ENCODE data around the gene DOK5. TPM values are rescaled to one million over a fixed set of nuclear protein-coding genes. Genes with fewer than 3 reads are reported as not detected.

DOK5 gene
- total and polyA plus RNA-seq, 2 of the 4 experiments (the other 2 are of a cell fraction): 2.8 to 3.9 TPM

DNA sequence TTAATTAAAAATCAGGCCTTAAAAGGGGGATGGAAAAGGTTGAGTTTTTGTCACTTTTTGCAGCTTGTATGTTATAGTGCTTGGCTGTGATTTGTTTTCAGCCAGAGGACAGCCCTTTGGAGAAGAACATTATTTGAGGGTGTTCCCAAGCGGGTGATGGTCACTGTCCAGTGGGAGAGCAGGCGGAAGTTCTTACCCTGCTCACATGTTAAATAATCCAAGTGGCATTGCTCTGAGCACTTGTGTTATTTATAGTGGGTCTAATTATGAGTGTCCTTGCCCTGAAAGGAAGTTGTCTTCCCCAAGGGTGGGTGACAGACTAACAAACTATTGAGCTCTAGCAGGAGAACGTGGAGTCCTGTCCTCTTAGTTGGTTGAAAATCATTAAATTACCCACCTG, 49.5 kb downstream of the DOK5 start:
- no TSS peak for BruUV-seq (replicated peaks)
- H3K9me3 ChIP-seq (ENCODE audit: control insufficient read depth, insufficient read depth, low read length): no peaks in the 10 kb centered on the region
- intact Hi-C loops (cut with micrococcal nuclease): no loop called here
- no CpG with 5 or more reads among the region's 3 CpGs for WGBS, 2 experiments (ENCODE audit: extremely low coverage in 2 of 2, insufficient read length in 1 of 2)
- in situ Hi-C loops (cut with MboI; ENCODE audit: low sequenced_read_pairs): no loop called here
- DNase-seq: no peak
- H3K27me3 ChIP-seq (ENCODE audit: control insufficient read depth, insufficient read depth, low read length): no peaks in the 10 kb centered on the region
- no peaks in the 10 kb centered on the region for H3K79me1 ChIP-seq (ENCODE audit: low read depth in 1 of 2, low read length in 2 of 2)
- H4K20me1 ChIP-seq (ENCODE audit: insufficient read depth, low read length): no peaks in the 10 kb centered on the region
- no peak overlapping the region for H2AFZ ChIP-seq (replicated peaks; ENCODE audit: low read length, poor library complexity)
- H3K36me3 ChIP-seq (ENCODE audit: control insufficient read depth, insufficient read depth, low read length): no peaks in the 10 kb centered on the region
- dilution Hi-C loops (cut with HindIII; ENCODE audit: low sequenced_read_pairs, unreplicated experiment): no loop called here
- H3K9me1 ChIP-seq (ENCODE audit: insufficient read depth, low read length): no peaks in the 10 kb centered on the region
- no peak overlapping the region for H2BK20ac ChIP-seq (ENCODE audit: low read depth, low read length)
- no peak overlapping the region for H4K5ac ChIP-seq (ENCODE audit: low read depth, low read length)
- H3K27ac ChIP-seq (ENCODE audit: insufficient read depth, low read length): no peak overlapping the region
- no peak overlapping the region for H3K56ac ChIP-seq (ENCODE audit: extremely low read depth, insufficient read depth, low read length)
- H4K8ac ChIP-seq (ENCODE audit: low read depth in 2 of 2, low read length in 2 of 2): no peak overlapping the region
- TF ChIP-seq MXI1 (IDR thresholded peaks at IDR 0.05; ENCODE audit: borderline replicate concordance, low read depth, low read length) (no peak), RFX5 (IDR thresholded peaks at IDR 0.05; ENCODE audit: low read depth, low read length) (no peak), FOS (IDR thresholded peaks at IDR 0.05; ENCODE audit: low read depth, low read length) (no peak), NFE2L2 (IDR thresholded peaks at IDR 0.05; ENCODE audit: low read depth, low read length) (no peak), CEBPB (IDR thresholded peaks at IDR 0.05; ENCODE audit: low read depth, low read length) (no peak), USF2 (IDR thresholded peaks at IDR 0.05; ENCODE audit: low read depth, low read length) (no peak), POLR2A (IDR thresholded peaks at IDR 0.05; ENCODE audit: low read depth, low read length) (no peak), MAZ (IDR thresholded peaks at IDR 0.05; ENCODE audit: borderline replicate concordance, low read depth, low read length) (no peak), RAD21 (IDR thresholded peaks at IDR 0.05; ENCODE audit: low read length) (no peak), BHLHE40 (IDR thresholded peaks at IDR 0.05; ENCODE audit: low read depth, low read length) (no peak), CTCF (conservative IDR thresholded peaks at IDR 0.05; ENCODE audit: low read depth, low read length) (no peak), SMC3 (IDR thresholded peaks at IDR 0.05; ENCODE audit: low read depth, low read length) (no peak), CHD1 (IDR thresholded peaks at IDR 0.05; ENCODE audit: low read depth, low read length) (no peak), RCOR1 (IDR thresholded peaks at IDR 0.05; ENCODE audit: insufficient replicate concordance, low read length) (no peak), MAFK (IDR thresholded peaks at IDR 0.05; ENCODE audit: low read depth, low read length) (no peak)
- TF ChIP-seq, protein P1, sequence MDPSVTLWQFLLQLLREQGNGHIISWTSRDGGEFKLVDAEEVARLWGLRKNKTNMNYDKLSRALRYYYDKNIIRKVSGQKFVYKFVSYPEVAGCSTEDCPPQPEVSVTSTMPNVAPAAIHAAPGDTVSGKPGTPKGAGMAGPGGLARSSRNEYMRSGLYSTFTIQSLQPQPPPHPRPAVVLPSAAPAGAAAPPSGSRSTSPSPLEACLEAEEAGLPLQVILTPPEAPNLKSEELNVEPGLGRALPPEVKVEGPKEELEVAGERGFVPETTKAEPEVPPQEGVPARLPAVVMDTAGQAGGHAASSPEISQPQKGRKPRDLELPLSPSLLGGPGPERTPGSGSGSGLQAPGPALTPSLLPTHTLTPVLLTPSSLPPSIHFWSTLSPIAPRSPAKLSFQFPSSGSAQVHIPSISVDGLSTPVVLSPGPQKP (IDR thresholded peaks at IDR 0.05; ENCODE audit: borderline replicate concordance, low read depth, low read length): no peak
- H2AK5ac ChIP-seq (ENCODE audit: low read depth, low read length): no peak overlapping the region
- no peak overlapping the region for H3K4me3 ChIP-seq (ENCODE audit: insufficient read depth, low read depth, low read length)
- CTCF ChIA-PET: no interaction called here
- no peak overlapping the region for H3K4me2 ChIP-seq (ENCODE audit: low read depth, low read length)
- no peak overlapping the region for H2BK15ac ChIP-seq (ENCODE audit: low read depth, low read length)
- POLR2A ChIA-PET (ENCODE audit: unreplicated experiment): no interaction called here
- no peak overlapping the region for H4K91ac ChIP-seq (ENCODE audit: insufficient read depth, low read depth, low read length)
- no peak overlapping the region for H2AK9ac ChIP-seq (replicated peaks; ENCODE audit: low read depth, low read length, poor library complexity)
- no peak for ATAC-seq (ENCODE audit: low read depth)
- no peak overlapping the region for H3K9ac ChIP-seq (ENCODE audit: low read depth, low read length)
- H3K4me1 ChIP-seq (ENCODE audit: control insufficient read depth, insufficient read depth, low read length): no peaks in the 10 kb centered on the region; the same call in 1 of the 2 replicates
- H2BK5ac ChIP-seq (ENCODE audit: low read depth, low read length, poor library complexity, severe bottlenecking): no peak overlapping the region
- no peak overlapping the region for H3K14ac ChIP-seq (replicated peaks; ENCODE audit: low read depth, low read length)
- no peak overlapping the region for H2BK120ac ChIP-seq (ENCODE audit: low read depth, low read length)
- no peak overlapping the region for H3K4ac ChIP-seq (ENCODE audit: low read depth, low read length)
- H3K23ac ChIP-seq (ENCODE audit: low read depth, low read length): no peak overlapping the region
- no peak overlapping the region for H3K18ac ChIP-seq (ENCODE audit: low read depth, low read length)
